GM21515 (cell line): ENCODE results near the gene ARHGAP26.

Source experiments
- ATAC-seq: cut with Tn5 transposase; IDR thresholded peaks from one replicate; pipeline ENCODE4 v1.9.1; 2021; ENCODE audit not compliant: unreplicated experiment

Gene ARHGAP26

DNA sequence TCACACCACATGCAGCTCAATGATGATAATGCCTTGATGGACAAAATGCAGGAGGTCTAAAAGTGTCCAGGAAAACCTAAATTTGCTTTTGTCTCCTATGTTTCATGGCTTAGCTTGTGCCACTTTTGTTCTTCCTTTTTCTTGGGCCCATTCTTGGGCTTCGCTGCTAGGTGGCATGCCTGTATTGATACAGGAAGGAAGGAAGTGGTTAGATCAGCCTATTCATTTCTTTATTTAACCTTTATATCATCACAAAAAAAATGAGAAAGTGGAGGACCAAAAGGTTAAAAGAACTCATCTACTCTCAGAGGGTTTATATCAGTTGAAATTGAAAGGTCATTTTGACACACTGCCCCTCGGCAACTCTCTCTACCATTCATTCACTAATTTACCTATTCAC, 260.2 kb downstream of the ARHGAP26 start:
- ATAC-seq = no peak

DNA sequence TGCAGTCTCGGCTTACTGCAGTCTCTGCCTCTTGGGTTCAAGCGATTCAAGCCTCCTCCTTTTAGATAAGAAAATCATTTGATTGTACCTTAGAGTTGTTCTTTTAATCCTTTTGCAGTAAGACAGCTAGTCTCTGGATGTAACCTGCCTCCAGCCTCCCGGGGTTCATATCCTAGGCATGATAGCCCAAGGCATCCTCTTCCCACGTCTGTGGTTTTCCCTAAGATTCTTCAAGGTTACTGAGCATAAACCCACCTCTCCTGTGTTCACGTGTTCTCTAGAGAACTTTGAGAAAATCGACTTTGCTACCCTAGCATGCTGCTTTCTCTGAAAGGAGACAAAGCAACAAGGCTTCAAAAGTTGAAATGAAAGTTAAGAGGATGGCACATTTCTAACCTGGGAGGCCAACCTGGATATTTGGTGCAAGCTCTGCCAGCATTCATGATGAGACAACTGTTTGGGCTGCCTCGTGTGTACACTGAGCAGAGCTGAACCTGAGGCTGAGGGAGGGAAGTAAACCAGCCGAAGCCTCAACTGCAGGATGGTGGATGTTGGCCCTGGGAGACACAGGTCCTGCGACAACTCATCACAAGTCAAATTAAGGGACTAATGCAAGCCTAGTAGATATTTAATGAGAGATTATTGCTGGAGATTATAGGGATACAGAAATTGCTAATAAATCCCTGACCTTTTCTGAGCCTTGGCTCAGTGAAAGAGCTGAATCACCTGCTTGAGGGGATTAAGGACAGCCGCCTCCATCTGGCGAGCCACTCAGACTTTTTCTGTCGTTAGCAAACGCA, 261.8 kb downstream of the ARHGAP26 start:
- ATAC-seq = no peak

DNA sequence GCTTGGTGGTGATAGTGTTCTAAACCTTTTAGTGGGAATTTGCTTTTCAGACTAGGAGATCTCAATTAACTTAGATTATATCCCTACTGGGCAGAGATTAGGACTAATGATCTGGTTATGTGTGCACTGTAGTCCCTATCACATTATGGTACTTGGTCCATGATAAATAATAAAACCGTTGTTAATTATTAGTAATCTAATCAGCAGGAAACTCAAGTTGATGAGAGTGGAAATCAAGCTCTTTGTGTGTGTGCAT, 262.3 kb downstream of the ARHGAP26 start:
- no peak for ATAC-seq

DNA sequence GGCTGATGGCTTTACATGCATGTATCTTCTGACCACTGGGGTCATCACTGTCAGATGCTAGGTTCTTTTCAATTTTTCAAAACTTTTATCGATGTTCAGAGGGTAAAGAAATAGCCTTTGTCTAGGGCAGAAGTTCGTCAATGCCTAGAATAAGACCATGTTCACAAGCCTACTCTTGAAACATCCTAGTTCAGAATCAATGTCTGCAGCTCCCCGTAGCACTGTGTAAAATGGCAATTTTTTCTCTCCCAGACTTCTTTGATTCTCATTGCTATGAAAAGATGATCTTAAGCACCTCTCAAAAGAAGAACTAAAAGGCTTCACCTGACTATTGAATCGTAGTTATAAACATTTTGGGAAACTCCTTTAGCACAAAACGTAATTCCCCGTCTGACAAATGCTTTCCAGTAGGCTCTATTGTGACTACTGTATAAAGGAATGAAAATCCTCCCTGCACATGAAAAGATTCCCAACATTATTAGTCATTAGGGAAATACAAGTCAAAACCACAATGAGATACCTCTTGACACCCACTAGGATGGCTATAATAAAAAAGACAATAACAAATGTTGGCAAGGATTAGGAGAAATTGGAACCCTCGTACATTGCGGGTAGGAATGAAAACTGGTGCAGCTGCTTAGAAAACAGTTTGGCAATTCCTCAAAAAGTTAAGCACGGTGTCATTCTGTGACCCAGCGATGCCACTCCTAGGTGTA, 263.5 kb downstream of the ARHGAP26 start:
- ATAC-seq = no peak

DNA sequence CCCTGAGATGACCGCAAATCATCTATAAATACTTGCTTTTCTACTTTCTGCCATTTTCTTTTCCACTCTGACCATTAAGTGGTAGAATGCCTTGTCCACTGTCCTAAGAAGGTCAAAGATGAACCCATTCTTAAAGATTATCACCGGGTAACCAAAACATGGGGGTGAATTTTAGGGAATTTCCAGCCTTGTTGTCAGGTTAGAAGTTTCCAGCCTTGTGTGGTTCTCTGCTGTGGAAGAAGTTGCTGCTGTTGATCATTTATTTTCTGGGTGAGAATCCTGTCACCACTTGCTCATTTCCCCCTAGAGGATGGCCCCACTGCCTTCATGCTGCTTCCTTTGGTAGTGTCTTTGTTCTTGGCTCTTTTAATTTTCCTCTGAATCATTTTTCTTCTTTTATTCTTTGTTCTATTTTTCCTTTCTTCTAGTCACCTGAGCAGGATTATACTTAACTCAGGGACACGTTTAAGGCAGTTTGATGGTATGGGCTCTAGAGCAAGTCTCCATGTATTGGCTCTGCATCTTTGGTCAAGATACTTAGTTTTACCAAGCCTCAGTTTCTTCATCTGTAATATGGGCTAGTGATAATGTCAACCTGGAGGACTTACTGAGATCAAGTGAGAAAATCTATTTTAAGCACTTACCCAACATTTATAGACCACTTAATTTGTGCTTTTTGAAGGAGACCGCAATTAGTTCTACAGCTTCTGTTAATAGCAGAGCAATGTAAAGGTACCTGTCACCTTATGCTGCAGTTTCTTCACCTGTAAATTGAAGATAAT, 266.2 kb downstream of the ARHGAP26 start:
- no peak for ATAC-seq

DNA sequence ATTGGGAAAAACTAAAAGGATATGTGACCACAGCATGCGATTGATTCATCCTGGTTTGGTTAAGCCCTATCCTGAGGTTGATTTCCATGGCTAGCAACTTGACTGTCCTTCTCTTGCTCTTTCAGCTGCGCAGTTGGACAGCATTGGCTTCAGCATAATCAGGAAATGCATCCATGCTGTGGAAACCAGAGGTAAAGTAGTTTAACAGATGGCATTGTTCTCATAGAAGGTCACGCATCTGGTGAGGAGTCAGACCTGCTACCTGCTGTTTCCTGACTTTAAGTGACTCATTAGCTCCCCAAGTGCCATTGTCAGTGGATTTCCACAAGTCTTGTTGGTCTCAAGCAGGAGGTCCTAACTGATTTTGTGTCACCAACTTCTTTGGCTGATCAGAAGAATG, 266.9 kb downstream of the ARHGAP26 start:
- ATAC-seq = no peak

DNA sequence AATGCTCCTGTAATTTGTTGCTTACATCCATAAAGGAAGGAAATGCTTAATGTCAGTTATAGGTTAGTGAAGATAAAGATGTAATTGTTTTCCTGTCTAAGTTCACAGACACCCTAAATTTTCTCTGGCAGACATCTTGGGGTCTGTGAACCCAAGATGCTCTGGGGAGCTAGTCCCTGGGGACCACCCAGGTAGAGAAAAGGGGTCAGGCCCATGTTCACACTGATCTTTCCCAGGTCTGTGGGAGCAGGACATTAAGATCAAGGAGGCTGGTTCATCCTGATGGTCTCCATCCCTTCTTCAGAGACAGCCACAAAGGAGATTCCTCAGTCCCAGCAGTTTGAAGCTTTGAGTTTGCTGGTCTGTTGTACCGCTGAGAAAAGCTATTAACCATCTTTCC, 267.5 kb downstream of the ARHGAP26 start:
- no peak for ATAC-seq

DNA sequence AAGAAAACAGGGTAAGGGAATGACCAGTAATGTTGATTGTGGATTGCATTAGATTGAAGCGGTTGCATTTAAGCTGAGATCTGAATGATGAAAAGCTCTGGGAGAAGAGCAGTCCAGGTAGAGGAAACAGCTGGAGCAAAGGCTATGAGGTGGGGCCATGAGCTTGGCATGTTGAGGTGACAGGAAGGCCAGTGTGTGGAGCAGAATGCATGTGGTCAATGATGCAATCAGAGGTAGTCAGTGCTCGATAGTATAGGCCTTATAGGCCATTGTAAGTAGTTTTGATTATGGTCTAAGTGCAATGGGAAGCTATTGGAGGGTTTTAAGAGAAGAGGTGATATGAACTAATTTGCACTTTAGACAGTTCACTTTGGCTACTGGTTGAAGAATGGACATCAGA, 270.4 kb downstream of the ARHGAP26 start:
- no peak for ATAC-seq

DNA sequence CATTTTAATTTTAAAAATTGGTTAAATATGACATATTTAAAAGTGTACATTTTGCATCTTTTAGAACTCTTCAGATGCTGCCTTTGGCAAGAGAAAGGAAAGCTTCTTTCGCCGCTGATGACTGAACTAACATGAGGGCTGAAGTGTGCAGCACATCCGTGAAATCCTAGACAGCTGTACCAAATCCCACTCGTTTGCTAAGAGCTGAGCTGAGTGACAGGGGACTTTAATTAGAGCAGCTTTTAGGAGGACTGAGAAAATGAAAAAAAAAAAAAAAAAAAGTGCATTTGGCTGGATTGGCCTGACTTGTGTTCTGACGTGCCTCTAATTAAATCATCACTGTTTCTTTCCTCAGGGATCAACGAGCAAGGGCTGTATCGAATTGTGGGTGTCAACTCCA, 271.3 kb downstream of the ARHGAP26 start:
- ATAC-seq = no peak

DNA sequence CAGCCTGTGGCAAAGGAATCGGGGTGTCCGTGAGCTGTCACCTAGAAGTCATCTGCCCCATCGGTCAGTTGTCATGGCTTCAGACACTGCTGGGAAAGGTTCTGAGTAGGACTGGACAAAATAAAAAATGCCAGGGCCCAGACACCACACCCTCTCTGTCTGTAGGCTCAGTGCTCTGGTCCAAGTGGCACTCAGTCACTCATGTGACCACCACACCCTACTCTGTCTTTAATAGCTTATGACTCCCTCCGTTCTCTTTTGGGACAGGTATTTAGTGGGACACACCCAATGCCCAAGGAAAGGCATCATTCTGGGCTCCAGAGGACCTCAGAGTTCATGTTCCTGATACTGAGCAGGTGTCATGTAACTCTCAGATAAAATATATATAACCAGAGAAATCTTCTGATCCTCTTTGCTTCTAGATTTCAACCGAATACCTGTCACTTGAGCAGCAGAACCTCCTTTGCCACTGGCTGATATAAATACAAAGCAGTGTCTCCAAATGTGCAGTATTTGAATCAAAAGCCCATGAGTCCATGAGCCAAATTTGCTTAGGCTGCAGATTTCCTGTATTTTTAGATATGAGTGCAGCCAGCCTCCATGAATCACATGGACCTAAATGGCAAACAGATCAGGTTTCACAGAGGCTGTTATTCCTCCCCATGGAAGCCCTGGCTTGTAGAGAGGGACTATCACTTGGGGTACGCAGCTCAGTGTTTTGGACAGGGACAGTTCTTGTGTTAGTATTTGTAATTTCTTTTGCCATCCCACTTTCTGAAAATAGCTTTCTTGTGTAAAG, 272.0 kb downstream of the ARHGAP26 start:
- ATAC-seq = no peak

DNA sequence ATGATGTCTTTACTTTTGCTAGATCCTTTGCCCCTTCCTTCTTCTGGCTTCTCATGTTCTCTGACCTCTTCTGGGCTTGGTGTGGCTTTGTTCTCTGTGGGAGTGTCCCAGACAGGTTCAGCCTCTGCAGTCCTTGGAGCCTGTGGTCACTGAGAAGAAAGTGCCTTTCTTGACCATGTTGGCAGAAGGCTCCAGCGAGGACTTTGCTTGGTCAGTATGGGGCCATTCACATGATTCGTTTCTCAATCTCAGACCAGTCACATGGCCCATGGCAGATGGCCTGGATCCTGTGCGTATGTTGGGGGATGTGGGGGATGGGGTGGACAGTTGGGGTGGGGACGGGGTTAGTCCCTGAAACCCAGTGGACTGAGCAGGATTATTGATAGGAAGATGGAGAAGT, 274.1 kb downstream of the ARHGAP26 start:
- ATAC-seq = no peak

DNA sequence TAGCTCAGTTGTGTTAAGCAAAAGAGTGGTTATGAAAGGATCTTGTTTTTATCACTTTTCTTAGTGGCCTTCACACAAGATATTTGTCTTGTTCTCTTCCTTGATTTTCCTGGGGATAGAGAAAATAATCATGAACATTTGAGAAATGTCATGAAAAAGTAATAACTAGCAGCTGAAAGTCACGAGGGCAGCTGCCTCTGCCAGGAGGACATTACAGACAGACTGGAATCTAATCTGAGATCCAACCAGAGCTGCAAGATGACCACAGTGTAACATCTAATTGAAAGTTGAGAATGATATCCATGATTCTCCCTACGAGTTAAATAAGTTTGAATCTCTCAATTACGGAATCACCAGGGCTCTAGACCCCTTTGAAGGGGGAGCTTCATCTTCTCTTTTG, 274.9 kb downstream of the ARHGAP26 start:
- ATAC-seq = no peak

DNA sequence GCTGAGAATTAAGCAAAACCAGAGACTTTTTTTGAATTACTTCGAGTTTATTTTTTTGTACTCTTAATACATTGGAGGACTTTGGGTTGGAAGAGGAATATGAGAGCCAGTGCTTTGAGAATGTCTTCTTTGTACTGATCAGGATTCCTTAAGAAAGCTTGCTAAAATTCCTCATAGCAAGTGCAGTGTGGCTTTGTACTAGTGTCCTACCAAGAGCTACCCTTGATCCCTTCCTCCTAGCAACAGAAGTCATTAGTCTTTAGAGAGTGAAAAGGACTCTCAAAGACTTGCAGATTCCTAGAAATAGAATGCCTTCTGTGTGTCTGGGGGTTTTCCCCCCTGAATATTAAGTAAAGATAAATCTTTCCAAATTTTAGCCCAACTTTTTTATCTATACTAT, 276.1 kb downstream of the ARHGAP26 start:
- ATAC-seq = no peak

DNA sequence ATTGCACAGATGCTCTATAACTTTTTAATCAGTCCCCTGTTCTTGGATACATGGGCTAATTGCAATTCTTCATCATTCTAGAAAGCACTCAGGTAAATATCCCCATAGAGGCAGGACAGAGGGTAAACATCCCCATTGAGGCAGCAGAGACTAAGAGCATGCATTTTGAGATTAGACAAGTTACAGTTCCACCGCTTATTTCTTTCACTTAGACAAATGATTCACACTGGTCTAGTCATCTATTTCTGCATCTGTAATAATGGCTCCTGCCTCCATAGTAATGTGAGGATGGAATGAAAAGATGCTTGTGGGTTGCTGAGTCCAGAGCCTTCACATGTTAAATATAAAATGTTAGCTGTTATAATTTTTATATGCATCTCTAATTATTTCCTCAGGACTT, 276.9 kb downstream of the ARHGAP26 start:
- ATAC-seq = no peak

DNA sequence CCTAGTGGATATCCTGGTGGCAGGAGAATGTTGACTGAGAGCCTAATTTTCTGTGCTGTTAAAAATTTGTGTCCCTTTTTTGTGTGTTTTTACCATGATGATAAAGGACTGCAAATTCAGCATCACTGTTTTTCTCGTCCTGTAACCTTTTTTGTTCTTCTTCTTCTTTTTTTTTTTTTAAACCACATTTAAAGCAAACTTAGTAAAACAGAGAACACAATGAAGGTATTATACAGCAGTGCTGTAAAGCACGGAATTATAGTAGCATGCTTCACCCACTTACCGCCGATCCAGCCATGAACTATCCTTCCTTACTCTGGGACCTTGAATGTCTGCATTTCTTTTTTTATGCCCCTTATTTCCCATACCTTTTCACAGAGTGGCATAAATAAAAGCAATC, 280.0 kb downstream of the ARHGAP26 start:
- no peak for ATAC-seq

DNA sequence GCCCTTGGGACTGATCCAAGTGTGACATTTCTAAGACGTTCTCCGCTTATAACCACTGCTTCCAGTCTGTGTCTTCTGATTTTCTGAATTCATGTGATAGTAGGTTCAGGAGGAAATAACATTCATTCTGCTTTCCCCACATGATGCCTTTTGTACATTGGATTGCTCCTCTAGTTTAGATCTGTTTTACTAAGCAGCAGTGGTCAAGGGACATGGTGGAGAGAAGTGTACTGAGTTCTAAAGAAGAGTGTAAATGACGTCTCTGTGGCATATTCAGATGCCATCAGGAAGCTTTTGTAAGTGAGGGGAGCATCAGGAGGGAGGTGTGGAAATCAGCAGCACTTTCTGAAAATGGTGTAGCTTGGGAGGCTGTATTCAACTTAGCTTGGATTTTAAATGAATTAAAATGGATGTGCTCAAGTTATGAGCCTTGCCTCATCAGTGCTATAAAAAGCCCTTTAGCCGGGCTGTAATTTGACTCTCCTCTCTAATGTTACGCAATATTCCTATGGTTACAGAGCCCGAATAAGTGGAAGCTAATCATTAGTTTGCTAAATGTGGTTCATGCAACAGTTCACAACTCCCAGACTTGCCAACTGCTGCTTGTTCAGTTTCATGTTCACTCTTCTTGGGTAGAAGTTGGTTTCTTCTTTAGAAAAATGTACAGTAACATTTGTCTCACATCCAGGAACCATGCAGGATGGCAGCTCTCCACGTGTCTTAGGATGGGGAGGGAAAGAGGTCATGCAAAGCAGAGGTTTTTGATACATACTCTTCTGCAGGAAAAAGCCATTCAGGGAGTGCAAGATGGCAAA, 281.3 kb downstream of the ARHGAP26 start:
- ATAC-seq = no peak

DNA sequence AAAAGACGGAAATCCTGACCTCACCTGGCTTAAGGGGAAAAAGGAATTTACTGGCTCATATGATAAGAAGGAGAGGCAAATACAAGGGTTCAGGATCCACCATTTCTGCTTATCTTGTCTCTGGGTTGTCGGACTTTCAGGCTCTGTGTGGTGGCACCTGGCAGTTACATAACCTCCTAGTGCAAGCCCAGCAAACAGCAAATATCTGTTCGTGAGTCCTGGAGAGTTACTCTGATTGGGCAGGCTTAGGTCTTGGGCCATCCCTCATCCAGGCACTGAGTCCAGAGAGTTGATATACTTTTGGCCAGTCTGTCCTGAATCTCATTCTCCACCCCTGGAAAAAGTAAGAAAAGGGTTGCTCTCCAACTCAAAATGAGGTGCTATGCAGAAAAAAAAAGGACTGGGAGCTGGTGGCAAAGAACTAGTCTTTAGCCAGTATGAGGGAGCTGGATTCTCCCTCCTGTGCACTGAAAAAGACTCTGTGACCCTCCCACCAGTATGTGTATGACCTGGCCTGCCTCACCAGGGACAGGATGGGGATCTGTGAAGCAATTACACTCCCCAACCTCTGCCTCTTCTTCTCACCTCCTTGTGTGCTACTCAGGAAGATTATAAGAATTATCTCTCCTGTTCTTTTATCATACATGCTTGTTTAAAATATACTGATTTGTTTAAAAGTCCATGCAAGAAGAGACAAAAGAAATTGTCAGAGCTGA, 282.9 kb downstream of the ARHGAP26 start:
- ATAC-seq = no peak

DNA sequence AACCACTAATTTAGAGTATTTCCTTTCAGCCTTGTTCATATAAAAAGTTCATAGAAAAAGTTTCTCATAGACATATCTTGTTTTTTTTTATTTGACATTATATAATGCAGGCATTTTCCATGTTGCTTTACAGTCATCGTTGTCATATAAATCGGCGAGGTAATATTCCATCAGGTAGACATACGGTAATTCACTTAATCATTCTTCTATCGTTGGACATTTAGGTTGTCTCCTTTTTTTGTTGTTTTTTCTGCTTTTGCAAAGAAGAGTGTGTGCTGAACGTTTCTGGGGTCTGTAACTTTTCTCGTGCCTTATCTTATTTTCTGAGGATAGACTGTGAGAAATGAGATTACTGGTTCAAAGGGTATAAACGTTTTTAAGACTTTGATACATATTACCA, 283.6 kb downstream of the ARHGAP26 start:
- ATAC-seq = no peak

DNA sequence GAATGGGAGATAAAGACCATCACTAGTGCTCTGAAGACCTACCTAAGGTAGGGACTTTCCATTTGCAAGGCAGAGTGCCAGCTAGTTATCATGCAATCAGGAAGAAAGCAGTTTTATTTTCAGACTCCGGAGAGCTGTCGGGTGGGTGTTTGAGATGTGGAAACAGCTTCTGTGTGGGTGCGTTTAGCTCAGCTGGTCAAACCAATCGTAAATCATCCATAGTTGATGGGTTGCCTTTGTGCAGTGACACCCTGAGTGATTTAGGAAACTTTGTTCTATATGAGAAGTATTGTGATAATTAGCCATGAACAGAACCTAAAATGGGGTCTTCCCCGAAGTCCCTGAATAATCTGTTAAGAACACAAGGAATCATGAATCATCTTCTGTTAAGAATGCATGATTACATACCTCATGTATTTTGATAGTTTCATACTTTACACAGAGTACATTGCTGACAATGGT, 284.3 kb downstream of the ARHGAP26 start:
- peak; percentile 36 for ATAC-seq
